Medulla oblongata (tissue), 1 donor: ENCODE measurements around the gene VIL1.

Source experiments
- DNase-seq: peaks from one replicate; pipeline ENCODE4 v3.0.0-alpha.2; 2015; ENCODE audit errors: extremely low spot score

VIL1 gene

DNA sequence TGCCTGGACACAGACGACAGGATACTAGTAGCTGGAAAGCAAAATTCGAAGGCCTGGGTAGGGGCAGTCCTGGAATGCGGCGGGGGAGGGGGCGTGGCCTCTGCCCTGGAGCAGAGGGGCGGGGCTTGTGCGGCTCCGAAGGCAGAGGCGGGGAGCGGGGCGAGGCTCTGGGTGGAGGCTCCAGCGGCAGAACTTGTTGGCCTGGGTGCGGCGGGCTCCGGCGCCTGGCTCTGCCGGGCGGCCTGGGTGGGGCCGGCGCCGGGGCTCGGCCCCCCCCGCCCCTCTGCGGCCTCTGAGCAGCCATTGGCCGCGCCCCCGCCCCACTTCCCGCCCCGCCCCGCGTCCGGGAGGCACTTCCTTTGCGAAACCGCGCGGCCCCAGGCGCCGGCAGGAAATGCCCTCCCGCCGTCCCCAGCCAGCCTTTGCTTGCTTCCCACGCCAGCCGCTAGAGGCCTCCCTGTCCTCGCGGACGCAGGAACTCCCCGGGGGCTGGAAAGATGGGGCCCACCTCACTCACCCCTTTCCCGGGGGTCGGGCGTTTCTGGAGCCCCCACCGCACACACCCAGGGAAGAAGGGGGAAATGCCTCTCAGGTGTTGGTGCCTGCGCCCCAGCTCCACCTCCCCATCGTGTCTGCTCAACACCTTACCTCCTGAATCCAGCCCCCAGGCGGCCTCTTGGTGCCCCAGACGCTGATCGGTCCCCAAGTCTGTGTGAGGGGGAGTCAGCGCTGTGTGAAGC is 12.5 kb upstream of the VIL1 start:
- DNase-seq: peak; percentile 96

DNA sequence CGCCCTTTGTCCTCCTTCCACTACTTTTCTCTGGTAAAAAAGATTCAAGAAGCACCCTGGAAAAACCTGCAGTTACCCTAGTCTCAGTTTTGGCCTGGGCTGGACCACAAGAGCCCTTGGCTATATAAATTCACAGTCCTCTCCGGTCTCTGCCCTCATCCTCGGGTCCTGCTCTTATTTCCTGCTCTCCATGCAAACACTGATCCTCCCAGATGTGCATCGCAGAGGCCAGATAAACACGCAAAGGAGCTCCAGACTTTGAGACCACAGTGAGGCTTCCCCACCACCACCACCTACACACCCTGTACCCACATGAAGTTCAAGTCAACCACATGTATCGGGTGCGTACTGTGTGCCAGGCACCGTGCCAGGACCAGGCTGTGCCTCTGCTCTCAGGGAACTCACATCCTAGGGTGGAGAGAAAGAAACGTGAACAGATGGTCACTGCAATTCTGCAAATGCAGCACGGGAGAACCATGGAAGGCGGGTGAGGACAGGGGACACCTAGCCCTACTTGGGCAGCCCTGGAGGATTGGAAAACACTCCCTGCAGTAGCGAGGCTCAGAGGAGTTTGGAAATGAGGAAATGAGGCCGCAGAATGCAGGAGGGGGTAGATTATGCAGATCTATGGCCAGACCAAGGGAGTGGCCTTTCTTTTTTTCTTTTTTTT is 11.8 kb upstream of the VIL1 start:
- DNase-seq: no peak

GRCh38 chr2:218407717-218408116 is 11.2 kb upstream of the VIL1 start:
- no peak for DNase-seq

DNA sequence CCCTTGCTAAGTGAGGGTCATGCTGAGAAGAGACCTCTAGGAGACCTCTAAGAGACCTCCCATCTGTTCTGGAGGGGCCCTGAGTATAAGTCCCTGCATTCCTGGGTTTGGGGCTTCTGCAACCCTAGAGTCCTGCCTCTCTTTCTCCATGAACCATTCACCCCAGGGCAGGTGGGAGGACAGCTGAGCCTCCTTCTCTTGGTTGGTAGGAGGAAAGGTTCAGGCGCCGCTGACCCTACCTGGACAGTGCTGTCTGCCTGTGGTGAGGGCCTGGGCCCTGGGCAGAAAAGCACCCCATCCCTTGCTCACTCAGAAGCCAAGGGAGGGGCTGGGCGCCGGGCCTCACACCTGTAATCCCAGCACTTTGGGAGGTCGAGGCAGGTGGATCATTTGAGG is 604 bp upstream of the VIL1 start:
- no peak for DNase-seq

DNA sequence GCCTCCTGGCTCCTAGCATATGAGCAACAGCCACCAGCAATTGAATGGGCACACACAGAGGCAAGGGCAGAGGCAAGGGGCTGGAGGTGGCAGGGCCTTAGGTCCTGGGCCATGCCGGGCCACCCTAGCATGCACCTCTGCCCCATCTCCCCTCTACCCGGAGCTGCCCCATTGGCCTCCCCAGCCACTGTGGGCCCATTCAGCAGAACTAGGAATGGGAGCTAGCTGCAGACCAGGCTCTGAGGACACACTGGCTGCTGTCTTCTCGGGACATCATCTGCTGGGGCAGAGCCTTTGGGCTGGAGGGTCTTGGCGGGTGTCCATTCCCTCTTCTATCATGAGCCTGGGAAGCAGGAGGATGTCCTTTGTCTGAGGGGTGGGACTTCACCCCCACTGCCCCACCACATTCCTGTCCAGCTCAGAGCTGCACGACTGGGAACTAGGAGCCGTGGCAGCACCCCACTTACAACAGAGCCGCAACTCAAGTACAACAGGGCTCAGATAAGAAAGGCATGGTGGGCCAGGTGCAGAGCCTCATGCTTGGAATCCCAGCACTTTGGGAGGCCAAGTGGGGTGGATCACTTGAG is 800 bp downstream of the VIL1 start:
- DNase-seq: no peak

- no peak for DNase-seq
Observed at GRCh38 chr2:218421027-218421426, 2.1 kb downstream of the VIL1 start.

- no peak for DNase-seq
Observed at GRCh38 chr2:218422403-218423086, 3.6 kb downstream of the VIL1 start.

GRCh38 chr2:218423584-218423983 is 4.7 kb downstream of the VIL1 start:
- DNase-seq: no peak

DNA sequence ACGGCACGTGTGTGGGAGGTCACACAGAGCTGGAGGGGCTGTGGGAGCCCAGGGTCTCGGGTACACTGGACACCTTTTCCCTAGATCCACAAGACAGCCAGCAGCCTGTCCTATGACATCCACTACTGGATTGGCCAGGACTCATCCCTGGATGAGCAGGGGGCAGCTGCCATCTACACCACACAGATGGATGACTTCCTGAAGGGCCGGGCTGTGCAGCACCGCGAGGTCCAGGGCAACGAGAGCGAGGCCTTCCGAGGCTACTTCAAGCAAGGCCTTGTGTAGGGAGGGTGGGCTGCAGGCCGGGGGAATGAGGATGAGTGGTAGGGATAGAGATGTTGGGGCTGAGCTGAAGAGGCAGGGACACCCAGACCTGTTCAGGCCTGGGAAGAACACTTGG is 6.6 kb downstream of the VIL1 start:
- no peak for DNase-seq

GRCh38 chr2:218427741-218428140 is 8.8 kb downstream of the VIL1 start:
- DNase-seq: no peak

GRCh38 chr2:218428846-218429558 is 10.1 kb downstream of the VIL1 start:
- no peak for DNase-seq

DNA sequence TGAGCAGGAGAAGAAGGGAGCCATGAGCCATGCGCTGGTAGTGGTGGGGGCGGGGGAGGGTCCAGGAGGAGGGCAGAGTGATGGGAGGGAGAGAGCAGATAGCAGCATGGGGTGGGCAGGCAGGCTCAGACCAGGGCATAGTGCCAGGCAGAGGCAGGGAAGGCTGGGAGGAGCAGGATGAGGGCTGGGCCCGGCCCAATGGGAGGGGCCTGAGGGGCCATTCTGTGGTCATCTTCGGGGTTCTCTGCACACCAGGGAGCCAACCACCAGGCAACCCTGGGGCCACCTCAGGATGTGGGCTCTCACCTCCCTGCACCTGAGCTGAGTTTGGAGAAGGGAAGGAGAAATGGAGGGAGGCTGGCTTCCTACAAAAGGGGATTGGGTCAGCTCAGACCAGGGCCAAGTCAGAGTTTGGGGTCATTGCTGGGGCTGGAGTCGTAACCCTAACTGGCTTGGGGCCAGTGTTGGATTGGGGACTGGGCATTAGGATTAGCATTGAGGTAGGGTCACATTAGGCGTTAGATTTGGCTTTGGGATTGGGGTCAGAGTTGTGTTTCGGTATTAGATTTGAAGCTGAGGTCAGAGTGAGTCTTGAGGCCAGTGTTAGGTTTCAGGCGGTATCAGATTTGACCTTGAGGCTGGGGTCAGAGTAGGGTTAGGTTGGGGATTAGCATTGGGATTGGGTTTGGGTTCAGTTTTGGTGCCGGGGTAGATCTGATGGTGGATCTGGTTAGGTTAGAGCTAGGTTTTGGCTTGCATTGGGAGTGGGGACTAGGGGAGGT is 11.2 kb downstream of the VIL1 start:
- DNase-seq: no peak

GRCh38 chr2:218430721-218431120 is 11.8 kb downstream of the VIL1 start:
- DNase-seq: no peak

DNA sequence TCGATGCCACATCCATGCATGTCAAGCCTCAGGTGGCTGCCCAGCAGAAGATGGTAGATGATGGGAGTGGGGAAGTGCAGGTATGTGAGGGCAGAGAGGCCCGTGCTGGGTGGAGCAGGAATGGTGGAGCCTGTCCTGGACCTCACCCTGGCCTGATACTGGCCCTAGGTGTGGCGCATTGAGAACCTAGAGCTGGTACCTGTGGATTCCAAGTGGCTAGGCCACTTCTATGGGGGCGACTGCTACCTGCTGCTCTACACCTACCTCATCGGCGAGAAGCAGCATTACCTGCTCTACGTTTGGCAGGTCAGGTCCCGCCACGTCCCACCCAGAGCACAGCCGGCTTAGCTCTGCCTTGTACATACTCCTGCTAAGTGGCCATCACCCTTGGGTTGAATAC is 13.0 kb downstream of the VIL1 start:
- no peak for DNase-seq

- no peak for DNase-seq
Observed at GRCh38 chr2:218432676-218433365, 13.9 kb downstream of the VIL1 start.

GRCh38 chr2:218434456-218434855 is 15.5 kb downstream of the VIL1 start:
- no peak for DNase-seq

- DNase-seq: no peak
Observed at GRCh38 chr2:218435003-218435982, 16.4 kb downstream of the VIL1 start.

DNA sequence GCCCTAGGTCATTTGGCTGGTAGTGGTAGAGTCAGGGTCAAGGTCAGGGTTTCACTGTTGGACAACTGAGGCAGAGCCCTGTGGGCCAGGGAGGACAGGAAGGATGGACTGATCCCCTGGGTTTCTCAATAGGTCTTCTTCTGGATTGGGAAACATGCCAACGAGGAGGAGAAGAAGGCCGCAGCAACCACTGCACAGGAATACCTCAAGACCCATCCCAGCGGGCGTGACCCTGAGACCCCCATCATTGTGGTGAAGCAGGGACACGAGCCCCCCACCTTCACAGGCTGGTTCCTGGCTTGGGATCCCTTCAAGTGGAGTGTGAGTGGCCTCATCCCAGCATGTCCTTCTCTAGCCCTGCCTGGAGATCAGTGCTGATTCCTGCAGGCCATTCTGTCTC is 18.1 kb downstream of the VIL1 start:
- no peak for DNase-seq

DNA sequence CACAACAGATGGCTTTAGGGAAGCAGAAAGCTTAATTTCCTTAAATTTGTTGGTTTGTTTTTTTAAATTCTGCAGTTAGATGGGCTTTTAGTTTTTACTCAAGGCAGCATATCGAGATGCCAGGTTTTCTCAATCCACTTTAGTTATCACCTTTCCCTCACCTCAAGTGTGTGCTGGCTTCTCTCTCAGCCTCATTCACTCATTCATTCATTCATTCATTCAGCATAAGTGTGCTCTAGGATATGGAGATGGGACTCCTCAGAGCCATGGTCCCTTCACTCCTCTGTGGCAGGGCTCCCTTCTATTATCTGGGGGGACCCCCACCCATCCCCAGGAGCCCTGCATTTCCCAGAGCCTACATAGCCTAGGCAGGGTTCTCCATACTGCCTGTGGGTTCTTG is 19.0 kb downstream of the VIL1 start:
- no peak for DNase-seq
